SKM-1 treated with dmso at 0.1 percent for 144 hours (cell line): Measurements from ENCODE around the gene MTRF1.
A peak's percentile ranks its signal among the peaks of the same experiment; 100 is the strongest.
"Not testable (repeated sequence)": the region's sequence is repeated elsewhere in the genome, so short reads cannot be mapped to it uniquely, and the experiment has no call there.

Experiments
- DNase-seq: peaks from one replicate; lab custom pipeline; 2025; ENCODE audit not compliant: unreplicated experiment; lab: John Stamatoyannopoulos, UW

Gene MTRF1

GRCh38 chr13:41178040-41178439, 85.3 kb downstream of the MTRF1 start:
- DNase-seq = peak; percentile 37

GRCh38 chr13:41177616-41178015, 85.8 kb downstream of the MTRF1 start:
- peak; percentile 91 for DNase-seq

GRCh38 chr13:41175576-41175975, 87.8 kb downstream of the MTRF1 start:
- not testable (repeated sequence) for DNase-seq
